Measurements from ENCODE around the gene ANGPTL2.

The ANGPTL2 gene

DNA sequence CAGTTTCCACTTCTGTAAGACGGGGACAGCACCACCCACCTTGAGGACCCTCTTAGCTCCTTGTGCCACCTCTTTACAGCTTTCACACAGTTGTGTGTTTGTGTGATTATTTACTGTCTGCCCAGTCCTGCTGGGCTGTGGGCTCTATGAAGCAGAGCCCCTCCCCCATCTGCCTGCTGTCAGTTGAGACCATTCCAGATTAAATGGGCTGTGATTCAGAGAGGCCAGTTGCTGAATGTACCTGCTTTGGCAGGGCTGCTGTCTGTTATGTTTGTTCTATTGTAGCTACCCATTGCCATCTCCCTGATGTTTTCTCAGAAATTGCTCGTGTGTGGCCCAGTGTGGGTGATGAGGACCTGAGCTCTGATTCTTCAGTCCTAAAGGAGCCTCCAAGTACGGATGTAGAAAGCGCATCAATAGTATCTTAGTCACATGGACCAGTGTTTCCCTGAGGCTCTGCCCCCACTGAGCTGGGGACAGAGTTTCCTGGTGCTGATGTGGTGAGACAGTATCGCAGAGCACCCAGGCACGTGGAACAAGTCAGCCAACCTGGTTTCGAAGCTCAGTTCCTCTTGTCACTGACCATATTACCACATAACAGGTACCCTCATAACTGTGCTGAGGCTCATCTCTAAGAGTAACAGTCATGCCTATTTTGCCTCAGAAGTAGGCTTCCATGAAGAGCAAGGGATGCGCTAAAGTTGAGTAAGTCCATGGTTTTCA is 3.7 kb downstream of the ANGPTL2 start:
- no peak for DNase-seq (ENCODE audit: low read depth in 2 of 3, low spot score in 2 of 3)

DNA sequence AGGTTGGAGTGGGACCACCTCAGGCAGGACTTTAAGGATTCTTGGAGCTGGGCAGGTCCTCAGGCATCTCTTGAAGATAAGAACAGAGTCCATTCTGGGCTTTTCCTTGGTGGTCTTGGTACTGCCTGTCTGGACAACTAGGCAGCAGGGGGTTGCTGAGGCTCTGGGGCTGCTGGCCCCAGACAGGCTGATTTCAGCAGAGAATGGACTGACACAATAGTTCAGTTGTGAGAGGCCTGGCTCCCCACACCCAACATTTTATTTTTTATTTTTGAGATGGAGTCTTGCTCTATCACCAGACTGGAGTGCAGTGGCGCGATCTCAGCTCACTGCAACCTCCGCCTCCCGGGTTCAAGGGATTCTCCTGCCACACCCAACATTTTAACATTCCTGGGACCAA is 4.6 kb downstream of the ANGPTL2 start:
- no peak for DNase-seq (ENCODE audit: low read depth in 2 of 3, low spot score in 2 of 3)

DNA sequence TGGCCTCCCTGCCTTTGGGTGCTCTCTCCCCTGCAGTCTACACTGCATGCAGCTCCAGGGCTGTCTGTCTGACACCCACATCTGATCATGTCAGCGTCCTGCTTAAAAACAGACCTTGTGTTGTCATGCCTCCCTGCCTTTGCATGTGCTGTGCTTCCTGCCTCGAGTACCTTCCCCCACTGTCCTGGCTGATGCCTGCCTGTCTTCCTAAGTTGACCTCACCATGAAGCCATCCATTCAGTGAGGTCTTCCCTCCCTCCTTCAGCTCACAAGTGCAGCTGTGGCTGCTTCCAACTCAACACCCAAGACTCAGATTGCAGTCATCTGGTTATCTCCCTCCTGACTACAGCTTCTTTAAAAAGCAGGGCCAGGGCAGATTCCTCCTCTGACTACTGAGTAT is 5.5 kb downstream of the ANGPTL2 start:
- no peak for DNase-seq (ENCODE audit: low read depth in 2 of 3, low spot score in 2 of 3)

DNA sequence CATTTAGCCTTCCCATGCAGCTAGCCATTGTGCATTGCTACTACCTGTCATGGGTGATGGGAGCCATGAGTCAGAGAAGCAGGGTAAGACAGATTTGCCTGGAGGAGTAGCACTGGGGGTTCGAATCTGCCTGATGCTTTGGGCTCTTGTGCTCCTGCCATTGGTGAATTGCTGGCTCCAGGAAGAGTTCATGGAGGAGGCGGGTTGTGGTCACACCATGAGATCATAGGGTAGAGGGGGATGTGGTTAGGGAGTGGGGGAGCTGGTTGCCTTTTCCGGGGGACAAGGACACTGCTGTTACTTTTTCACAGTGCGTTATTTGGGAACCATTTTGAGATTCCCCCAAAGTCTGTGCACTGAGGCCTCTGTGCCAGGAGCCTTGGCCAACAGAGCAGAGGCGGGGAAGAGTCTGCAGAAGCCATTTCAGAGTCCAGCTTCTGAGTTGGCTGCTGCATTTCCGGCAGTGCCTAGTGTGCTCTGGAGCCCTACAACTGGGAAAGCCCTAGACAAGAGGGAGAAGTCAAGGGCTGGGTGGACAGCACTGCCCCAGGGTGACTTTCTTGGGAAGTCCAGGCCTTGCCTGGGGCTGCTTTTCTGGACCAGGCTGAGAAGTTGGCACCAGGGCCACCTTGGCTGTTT is 6.2 kb downstream of the ANGPTL2 start:
- DNase-seq (ENCODE audit: low read depth in 2 of 3, low spot score in 2 of 3) = no peak

DNA sequence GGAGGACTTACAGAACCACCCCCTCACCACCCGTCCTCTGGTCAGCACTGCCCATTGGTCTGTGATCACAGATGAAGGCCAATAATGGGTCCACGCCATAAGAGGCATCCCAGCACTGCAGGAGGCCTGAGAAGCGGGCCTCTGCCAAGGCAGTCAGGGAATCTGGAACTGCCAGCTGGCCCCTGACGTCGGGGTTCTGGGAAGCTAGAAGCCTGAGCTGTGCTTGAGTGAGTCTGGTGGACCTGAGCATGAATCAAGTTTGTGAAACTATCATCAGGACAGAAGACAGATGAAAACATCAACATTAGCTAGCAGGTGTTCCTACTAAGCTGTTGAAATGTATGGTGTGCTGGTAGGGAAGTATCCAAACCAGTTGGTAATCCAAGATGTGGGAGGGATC is 7.8 kb downstream of the ANGPTL2 start:
- DNase-seq (ENCODE audit: low read depth in 2 of 3, low spot score in 2 of 3) = no peak

DNA sequence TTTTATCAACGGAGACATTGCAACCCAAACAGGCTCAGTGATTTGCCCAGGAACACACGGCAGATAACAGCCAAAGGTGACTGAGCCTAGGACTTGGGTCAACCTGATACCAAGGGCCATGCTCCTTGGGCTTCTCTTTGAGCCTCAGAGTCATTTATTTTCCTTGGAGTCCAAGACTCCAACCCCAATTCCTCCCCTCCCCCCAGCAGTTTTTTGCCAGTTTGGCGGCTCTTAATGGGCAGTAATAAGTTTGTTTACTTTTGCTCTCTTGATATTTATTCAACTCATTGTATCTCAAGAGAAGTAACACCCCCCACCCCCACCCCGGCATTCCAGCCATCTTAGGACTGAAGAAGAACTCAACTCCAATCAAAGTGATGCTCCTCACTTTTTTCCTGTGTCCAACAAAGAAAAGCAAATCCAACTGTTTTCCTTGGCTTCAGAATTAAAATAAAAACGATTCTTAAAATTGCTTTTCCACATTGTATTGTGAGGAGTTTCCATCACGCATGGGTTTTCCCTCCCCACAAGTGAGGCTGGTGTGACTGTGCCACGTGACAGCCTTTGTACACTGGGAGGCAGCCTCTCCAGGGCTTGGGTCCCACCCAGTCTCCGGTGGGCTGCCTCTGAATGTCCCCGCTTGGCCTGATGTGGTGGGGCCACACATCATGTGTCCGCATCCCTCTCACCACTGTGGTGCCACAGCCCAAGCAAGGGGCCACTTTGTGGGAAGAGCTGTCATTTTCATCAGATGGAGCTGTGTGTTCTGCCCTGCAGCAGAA is 9.1 kb downstream of the ANGPTL2 start:
- DNase-seq (ENCODE audit: low read depth in 2 of 3, low spot score in 2 of 3) = no peak

DNA sequence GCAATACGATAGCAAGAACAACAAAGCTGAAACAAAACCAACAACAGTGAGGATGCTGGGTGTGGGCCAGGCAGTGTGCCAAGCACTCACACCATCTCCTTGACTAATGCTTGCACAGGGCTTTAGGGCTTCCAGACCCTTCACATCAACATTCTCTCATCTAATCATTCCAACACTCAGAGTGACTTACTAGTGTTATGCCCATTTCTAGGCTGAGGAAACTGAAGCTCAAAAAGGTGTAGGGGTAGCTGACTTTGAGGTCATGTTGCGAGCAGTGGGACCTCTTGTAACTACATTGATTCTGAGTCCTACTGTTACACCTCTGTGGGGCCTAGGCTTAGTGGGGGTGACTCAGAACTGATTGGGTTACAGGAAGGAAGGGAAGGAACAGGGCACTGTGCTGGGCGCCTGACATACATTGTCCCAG is 9.7 kb downstream of the ANGPTL2 start:
- DNase-seq (ENCODE audit: low read depth in 2 of 3, low spot score in 2 of 3) = no peak

DNA sequence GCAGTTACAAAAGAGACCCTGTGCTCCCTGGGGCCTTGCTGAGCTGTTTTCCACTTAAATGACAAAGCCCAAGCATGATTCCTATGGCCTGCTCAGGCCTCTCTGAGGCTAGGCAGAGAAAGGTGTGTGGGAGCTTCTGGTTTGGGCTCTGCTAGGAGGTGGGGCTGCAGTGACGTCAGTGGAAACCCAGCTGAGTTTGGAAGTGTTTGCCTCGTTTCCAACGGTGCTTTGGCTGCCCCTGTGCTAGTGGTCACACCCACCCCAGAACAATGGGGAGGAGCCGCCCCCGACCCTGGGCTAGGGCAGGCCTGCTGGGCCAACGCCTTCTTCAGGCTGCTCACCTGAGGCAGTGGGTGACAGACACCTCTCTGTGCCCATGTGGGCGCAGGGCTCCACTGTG is 10.4 kb downstream of the ANGPTL2 start:
- DNase-seq (ENCODE audit: low read depth in 2 of 3, low spot score in 2 of 3) = no peak

DNA sequence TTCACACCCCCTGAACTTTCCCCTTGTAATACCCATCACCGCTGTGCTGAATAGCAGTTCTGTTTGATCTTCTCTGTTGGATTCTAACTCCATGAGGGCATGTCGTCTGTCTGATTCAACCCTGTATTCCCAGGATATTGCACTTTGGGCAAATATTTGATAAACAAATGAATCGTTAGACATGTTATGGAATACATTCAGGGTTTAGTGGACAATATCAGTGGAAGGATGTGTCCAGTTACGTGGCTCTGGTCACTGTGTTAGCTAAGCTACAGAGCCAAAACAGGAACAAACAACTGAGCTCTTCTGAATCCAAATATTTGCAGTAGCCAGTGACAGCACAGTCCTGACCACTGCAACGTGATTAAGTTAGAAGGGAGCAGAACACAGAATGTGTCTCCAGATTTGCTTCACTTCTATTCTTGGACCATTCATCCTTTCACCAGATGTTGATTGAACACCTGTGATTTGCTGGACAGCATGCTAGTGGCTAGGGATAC is 13.2 kb downstream of the ANGPTL2 start:
- no peak for DNase-seq (ENCODE audit: low read depth in 2 of 3, low spot score in 2 of 3)

DNA sequence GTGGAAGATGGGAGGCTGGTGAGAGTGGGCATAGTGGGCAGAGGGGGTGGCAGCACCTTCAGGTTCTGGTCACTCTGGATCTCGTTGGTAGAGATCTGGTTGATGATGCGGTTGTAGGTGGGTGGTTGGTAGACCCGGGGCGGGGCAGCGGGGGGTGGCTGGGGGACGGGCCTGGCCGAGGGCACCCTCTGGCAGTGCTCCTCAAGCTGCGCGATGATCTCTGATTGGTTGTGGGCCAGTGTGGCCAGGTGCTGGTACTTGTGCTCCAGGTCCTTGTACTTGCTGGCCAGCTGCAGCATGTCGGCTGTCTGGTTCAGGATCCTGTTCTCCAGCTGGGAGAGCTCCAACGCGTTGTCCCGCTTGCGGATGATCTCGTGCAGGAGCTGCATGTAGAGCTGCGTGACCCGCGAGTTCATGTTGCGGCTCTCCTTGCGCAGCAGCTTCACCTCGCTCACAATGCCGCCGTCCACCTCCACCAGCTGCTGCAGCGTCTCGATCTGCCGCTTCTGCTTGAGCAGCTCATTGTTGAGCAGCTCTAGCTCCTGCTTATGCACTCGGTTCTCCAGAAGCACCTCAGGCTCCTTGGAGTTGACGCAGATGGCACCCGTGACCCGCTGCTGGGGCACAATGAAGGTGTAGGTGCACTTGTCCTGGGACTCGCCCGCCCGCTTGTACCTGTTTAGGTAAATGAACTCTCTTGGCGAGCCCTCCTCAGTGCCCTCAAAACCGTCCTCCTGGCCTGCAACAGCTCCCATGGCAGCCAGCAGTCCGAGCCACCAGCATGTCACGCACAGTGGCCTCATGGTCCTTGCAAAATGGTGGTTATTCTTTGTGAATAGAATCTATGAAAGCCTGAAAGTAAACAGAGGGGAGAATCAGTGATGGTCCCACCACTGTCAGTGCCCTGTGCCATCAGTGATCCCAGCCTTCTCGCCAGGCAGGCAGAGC is 14.2 kb downstream of the ANGPTL2 start:
- no peak for DNase-seq (ENCODE audit: low read depth in 2 of 3, low spot score in 2 of 3)

DNA sequence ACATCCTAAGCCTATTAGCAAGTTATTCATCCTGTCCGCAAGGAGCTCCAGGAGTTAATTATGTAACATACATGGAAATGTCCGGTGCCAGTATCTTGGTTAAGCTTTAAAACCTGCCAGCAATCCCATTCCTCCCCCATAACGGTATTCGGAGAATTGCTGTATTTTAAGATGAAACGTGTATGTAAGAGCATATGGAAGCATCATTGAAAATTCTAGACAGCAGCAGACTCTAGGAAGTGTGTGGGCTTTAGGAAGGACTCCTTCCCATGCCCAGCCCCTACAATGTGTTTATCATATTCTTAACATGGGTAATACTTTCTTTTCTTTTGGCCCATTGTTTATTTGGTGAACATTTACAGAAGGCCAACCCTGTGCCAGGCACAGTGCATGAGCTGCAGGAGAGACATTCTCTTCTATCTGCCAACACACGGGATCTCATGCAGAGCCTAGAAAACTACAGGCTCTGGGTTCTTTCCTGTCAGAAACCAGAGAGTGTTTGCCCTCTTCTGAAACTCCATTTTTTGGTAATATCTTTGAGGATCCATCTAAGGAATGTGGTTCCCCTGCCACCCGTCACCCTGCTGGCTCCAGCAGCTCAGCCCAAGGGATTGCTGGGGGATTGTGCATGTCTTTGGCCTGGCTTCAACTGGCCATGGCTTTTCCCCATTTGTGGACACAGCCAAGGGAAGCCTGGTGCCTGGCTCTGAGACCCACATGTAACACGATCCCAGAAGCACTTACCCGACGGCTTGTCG is 15.1 kb downstream of the ANGPTL2 start:
- DNase-seq (ENCODE audit: low read depth in 2 of 3, low spot score in 2 of 3) = no peak

DNA sequence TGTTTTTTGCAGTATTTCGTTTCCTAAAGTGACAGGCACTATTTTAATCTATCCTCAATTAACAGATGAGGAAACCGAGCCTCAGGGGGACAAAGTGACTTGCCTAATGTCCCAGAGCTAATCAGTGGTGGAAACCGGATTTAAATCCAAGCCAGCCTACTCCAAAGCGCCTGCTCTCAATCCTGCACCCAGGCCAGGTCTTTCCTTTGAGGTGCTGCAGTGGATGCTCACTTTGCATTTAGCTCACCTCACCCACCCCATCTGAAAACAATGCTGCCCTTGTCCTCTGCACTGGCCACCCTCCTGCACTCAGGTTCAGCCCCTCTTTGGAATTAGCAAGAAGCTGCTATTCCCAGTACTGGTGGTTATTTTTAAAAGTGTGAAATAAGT is 16.0 kb downstream of the ANGPTL2 start:
- no peak for DNase-seq (ENCODE audit: low read depth in 2 of 3, low spot score in 2 of 3)

DNA sequence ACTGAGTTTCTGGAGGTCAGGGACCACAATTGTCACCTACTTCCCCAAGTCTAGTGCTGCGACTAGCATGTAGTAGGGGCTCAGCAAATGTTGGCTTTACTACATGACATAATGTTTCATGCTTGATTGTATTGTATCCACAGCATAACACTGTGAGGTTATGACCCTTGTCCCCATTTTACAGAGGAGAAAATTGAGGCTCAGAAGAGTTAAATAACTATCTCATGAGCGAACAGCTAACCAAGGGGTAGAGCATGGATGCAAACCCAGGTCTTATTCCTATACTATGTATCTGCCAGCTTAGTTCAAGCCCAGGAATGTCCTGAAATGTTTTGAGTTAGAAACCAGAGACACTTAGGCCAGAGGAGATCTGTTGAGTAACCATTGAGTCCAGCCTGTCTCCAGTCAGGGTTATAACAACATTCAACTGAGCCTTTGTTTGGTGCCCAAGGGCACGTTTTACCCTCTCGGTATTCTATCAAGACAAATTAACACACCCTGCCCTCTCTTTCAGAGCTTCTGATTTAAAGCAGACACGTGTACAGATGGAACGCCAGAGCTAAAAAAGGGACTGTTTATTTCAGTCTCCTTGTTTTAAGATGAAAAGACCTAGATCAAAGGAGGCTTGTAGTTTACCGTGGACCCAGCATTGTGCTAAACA is 16.5 kb downstream of the ANGPTL2 start:
- DNase-seq (ENCODE audit: low read depth in 2 of 3, low spot score in 2 of 3) = no peak

DNA sequence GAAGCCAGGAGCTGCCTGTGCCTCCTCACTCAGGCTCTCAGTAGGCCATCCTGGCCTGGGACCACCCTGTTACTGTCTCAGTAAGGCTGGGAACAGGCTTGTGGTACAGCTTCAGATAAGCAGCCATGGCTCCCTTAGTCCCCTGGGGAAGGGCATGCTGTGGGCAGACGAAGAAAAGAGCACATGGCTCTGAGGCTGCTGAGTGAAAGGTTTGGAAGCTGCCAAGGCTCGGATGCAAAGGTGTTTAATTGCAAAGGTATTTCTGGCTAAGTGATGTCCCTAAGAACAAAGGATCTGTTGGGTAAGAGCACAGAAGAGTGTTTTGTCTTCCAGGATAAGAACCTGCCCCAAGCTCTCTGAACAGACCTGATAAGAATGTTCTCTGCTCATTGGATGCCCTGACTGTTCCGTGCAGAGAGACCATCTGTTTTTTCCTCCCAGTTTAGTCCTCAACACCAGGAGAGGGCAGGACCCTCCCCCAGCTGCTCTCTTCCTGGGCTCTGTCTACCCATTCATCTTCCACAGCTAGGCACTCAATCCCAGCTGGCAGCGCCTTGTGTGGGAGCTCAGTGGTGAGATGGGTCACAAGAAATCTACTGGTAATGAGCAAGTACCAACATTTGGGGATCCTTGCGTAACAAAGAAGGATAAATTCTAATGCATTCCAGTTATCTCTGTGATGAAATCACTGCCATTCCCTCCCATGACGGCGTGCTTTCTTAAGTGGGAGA is 17.7 kb downstream of the ANGPTL2 start:
- no peak for DNase-seq (ENCODE audit: low read depth in 2 of 3, low spot score in 2 of 3)

DNA sequence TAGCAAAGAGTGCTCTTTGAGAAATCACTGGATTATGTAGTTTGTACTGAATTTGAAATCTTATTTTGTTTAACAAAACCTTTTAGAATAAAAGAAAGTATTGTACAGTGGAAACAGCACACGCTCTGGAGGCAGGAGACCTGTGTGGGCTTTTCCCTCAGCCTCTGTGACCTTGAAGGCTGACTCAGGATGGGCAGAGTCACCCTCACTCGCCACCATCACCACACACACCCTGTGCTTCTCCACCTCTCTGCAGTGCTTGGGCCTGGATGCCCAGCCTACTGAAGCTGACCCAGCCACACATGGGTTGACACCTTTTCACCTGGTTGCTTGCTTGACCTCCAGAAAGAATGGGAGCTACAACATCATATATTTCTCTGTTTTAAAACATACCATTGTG is 19.6 kb downstream of the ANGPTL2 start:
- no peak for DNase-seq (ENCODE audit: low read depth in 2 of 3, low spot score in 2 of 3)

DNA sequence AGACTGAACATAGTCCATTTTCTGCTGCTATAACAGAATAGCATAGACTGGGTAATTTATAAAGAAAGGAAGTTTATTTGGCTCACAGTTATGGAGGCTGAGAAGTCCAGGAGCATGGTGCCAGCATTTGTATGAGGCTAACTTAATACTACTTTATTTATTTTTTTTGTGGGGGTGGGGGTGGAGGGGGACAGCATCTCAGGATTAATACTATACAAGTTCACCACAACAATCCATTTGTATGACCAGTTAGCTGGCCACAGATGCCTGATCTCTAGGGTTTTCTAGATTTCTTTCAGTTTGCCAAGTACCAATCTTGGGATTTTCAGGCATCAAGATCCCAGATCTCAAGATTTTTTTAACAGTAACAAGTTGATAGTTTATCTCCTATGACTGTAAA is 20.3 kb downstream of the ANGPTL2 start:
- no peak for DNase-seq (ENCODE audit: low read depth in 2 of 3, low spot score in 2 of 3)

DNA sequence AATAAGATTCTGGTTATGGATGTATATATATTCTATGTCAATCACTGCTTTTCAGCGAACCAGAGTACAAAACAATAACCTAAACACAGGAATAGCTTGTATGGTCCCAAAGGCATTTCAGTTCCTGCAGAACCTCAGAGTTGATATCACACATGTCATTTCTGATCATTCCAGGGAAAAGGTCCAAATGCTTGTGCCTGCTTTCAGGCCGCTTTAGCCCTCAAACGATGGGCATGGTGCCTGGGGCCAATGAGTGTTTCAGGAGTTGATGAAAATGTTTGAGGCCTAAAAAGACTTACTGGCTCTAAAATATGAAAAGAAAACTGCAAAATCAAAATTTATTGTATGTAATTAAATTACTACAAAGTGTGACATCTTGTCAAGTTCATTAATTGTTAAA is 22.8 kb downstream of the ANGPTL2 start:
- no peak for DNase-seq (ENCODE audit: low read depth in 2 of 3, low spot score in 2 of 3)

DNA sequence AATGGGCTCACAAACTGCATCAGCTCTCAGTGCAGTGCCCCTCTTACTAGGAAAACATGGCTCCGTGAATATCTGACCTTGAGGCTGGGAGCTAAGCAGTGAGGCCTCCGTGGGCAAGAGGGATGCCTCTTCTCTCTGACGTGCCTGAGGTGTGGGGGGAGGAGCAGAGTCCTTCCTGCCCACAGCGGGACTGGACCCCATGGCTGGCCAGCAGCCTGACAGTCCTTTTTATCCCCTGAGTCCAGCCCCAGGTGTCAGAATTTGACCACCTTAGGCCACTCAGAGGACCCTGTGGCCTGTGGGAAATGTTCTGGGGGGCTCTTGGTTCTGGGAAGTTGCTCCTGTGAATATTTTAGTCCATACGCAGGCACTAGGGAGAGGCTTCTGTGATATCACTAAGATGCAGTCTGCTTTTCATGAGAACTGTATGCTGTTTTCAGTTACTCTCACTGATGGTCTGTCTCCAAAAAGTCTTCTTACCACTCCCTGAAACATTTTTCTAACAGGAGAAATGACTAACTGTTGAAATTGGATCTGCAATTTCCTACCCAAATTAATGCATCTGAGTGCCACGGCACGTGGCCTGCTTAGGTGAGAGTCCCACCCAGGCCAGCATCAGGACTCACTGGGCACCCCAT is 23.4 kb downstream of the ANGPTL2 start:
- no peak for DNase-seq (ENCODE audit: low read depth in 2 of 3, low spot score in 2 of 3)

DNA sequence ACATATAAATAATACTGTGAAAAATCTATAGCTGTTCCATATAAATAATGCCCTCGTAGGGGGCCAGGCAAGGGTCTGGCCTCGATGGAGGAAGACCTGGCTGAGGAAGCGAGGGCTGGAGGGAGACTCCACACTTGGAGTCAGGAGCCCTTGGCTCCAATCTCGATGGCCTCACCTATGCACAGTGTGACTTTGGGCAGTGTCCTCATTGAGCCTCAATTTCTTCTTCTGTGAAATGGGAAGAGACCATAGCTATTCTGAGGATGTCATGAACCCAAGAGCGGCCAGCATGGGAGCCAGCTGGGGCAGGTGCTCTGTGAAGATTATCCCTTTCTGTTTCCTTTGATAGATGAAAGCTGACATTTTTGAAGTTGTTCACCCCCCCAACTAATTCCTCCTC is 24.8 kb downstream of the ANGPTL2 start:
- no peak for DNase-seq (ENCODE audit: low read depth in 2 of 3, low spot score in 2 of 3)

All from activated CD8-positive, alpha-beta memory T cell treated with anti-CD3 and anti-CD28 coated beads for 48 hours (primary cell).